HG03108 (cell line): ENCODE results near the gene GSTM5.
"Not testable (repeated sequence)": the region's sequence is repeated elsewhere in the genome, so short reads cannot be mapped to it uniquely, and the experiment has no call there.

Source experiments
- ATAC-seq: cut with Tn5 transposase; IDR thresholded peaks from one replicate; pipeline ENCODE4 v1.9.1; 2021; ENCODE audit warnings: moderate library complexity; ENCODE audit not compliant: unreplicated experiment

The GSTM5 gene

DNA sequence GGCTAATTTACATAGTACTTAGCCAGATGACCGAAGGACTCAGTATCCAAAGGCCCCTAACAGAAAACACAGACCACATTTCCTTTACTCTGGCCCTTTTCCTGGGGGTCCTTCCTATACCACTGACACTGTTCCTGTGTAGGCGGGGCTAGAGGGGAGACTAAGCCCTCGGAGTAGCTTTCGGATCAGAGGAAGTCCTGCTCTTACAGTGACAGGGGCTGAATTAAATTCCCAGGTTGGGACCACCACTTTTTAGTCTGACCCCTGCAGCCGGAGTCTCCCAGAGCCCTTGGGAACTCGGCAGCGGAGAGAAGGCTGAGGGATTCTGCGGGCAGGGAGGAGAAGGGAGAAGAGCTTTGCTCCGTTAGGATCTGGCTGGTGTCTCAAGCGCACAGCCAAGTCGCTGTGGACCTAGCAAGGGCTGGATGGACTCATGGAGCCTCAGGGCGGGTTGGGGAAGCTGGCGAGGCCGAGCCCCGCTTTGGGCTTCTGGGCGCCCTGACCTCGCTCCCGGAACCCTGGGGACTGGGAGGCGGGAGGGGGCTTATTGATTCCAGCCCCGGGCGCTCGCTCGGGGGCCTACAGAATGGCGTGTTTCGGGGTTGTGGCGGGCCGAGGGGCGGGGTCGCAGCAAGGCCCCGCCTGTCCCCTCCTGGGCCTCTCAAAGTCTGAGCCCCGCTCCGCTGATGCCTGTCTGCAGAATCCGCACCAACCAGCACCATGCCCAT is at the start of gene GSTM5:
TSS of gene GSTM5 (plus strand) at position 659 of the 728 bp plus-strand sequence. CDS start at position 721, 62 bp downstream.
- not testable (repeated sequence) for ATAC-seq

DNA sequence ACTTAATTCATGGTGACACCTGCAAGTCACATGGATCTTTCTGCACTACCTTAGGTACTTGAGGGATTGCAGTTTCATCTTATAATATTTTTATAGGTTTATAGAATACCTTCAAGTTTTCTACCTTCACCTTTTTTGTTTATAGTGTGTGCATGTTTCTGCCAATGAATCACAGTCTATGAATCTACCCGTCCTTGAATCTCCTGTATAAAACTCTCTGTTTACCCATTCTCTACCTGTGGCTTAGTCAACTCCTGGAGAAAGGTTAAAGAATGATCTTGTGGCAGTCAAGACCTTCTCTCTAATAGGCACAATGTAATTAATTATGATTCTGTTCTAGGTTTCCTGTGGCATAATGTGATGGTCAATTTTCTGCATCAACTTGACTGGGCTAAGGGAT is 47.4 kb upstream of the GSTM5 start:
- no peak for ATAC-seq

DNA sequence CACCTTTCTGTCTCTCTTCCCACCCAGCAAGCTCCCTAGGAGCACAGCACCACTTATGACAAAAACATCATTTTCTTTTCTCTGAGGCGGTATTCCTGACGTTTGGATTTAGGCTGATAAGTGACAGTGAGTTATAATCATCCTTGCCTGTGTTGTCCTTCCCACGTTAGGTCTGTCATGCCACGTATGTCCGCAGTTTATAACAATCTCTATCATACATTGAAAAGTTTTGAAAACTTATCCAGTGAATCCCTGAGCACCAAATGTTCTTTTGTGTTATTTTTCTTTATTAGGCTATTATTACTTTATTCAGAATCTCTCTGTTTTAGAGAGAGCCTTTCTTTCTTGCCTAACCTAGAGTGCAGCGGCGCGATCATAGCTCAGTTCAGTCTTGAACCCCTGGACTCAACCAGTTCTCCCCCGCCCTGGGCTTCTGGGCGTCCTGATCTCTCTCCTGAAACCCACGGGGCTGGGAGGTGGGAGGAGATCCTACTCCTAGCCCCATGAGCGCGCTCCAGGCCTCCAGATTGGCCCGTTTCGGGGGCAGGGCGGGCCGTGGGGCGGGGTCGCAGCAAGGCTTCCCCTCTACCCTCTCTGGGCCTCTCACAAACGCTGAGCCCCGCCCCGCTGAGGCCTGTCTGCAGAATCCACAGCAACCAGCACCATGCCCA is 44.5 kb upstream of the GSTM5 start, which contains the start of gene GSTM2:
TSS of gene GSTM2 (plus strand) at position 606 of the 671 bp plus-strand sequence. CDS start at position 665, 59 bp downstream.
- peak; percentile 92 for ATAC-seq

DNA sequence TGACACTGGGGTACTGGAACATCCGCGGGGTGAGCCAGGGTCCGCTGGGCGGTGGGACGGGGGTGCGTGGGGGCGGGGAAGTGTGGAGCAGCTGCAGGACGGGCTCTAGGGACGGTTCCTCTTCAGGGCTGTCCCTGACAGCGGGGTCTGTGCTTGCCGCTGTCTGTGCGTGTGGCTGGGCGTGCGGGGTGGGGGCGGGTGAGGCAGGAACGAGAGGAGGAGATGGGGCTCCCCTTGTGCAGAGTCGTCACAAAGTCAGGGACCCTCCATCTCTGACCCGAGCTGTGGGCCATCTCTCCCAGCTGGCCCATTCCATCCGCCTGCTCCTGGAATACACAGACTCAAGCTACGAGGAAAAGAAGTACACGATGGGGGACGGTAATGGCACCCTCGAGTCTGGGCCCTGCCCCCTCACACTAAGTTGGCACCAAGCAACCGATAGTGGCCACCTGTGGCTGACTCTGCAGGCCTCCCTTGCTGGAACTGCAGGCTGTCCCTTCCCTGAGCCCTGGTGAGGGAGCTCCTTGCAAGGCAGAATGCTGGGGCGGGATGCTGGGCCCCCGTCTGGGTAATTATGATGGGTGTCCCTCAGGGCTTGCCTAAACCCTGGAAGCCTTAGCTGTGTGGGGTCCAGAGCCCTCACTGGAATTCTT is 43.8 kb upstream of the GSTM5 start:
- ATAC-seq = no peak

DNA sequence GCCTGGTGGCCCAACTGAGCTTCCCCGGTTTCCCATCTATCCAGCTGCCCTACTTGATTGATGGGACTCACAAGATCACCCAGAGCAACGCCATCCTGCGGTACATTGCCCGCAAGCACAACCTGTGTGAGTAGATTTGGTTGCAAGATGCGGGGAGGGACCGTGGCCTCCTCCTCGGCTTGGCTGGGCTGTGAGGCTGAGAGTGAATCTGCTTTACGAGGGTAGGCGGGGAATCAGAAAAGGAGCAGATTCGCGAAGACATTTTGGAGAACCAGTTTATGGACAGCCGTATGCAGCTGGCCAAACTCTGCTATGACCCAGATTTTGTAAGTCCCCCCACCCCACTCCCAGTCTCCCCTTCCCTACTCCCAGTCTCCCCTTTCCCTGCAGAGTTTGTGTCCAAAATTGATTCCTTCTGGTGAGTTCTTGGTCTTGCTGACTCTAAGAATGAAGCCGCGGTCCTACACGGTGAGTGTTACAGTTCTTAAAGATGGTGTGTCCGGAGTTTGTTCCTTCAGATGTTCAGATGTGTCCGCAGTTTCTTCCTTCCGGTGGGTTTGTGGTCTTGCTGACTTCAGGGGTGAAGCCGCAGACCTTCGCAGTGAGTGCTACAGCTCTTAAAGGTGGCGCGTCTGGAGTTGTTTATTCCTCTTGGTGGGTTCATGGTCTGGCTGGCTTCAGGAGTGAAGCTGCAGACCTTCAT is 42.7 kb upstream of the GSTM5 start:
- no peak for ATAC-seq

DNA sequence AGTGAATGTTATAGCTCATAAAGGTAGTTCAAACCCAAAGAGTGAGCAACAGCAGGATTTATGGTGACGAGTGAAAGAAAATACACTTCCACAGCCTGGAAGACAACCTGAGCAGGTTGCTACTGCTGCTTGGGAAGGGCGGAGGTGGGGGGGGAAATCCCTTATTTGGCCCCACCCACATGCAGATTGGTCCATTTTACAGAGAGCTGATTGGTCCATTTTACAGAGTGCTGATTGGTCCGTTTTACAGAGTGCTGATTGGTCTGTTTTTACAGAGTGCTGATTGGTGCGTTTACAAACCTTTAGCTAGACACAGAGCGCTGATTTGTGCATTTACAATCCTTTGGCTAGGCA is 42.1 kb upstream of the GSTM5 start:
- ATAC-seq = not testable (repeated sequence)

DNA sequence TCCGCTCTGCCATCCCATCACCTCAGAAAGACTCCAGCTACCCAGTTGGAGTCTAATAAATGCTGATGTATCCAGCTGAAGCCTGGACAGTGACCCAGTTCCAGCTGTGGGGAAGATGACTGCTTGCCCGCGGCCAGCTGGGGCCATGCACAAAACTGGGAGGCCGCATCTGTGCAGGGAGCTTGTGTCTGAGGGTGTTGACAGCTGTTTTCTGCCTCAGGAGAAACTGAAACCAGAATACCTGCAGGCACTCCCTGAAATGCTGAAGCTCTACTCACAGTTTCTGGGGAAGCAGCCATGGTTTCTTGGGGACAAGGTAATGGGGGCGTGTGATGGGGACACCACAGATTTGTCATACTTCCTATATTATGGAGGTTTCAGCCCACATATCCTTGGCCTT is 41.0 kb upstream of the GSTM5 start:
- ATAC-seq = no peak

DNA sequence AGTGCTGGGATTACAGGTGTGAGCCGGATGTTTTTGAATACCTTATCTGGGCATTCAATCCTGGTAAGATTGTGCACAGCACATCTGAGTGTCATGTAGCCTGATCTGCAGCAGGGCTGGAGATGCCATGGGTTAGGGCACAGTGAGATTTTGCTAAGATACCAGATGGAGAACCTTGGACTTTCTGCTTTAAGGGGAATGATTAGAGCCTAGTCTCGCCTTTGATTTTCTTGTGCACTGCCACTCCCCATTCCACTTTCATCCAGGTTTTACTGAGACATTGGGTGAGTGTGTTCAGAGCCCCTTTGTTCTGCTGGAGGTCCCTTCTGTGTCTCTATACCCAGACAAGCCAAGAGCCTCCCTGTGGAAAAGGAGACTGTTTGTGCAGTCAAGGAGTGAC is 38.2 kb upstream of the GSTM5 start:
- not testable (repeated sequence) for ATAC-seq

DNA sequence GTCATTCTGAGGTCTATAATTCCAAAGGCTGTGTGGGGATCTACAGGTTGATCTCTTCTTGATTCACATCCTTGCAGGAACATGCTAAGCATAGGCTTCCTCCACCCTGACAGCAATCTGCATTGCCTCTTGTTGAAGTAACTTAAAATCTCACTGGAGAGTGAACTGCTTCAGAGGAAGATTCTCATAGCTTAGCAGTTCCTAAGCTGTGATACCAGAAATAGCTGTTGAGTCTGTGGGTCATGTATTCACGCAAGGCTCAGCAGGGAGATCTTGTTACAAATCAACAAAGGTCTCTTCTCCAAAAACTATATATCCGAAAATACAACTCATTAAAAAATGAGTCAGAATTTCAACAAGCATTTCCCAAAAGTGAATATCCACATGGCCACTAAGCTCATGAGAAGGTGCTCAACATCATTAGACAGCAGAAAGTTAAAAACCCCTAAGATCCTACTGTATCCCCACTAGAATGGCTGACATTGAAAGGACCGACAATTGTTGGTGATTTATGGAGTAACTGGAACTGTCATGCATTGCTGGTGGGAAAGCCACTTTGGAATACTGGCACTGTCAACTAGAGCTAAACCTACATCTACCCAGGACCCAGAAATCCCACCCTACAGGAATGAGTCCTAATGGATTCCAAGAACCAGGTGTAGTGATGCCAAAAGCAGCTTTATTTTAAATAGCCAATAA is 35.2 kb upstream of the GSTM5 start:
- not testable (repeated sequence) for ATAC-seq

DNA sequence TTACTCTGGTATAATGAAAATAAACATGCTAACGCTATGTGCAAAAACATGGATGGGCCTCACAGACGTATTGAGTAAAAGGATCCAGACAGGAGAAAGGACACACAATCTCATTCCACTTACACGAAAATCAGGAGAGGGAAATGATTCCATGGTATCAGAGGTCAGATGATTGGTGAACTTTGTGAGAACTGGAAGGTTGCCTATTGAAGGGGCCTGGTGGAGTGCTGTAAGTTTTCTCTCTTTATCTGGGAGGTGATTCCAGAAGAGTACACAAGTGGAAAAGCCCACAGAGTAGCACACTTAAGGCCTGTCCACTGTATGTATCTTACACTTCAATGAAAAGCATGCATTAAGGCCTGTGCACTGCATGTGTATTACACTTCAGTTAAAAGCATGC is 34.6 kb upstream of the GSTM5 start:
- ATAC-seq = no peak

DNA sequence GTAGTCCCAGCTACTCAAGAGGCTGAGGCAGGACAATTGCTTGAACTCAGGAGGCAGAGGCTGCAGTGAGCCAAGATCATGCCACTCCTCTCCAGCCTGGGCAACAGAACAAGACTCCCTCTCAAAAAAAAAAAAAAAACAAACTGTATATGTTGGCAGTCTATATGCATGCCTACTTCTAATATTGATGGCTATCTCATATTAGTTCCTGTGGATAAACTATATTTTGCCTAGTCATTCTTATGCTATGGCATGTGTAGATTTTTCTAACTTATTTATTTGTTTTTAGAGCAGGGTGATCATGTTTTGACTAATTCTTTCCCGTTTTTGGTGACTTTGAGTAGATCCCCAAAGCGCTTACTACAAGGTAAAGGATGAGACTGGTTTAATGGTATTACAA is 33.4 kb upstream of the GSTM5 start:
- not testable (repeated sequence) for ATAC-seq

DNA sequence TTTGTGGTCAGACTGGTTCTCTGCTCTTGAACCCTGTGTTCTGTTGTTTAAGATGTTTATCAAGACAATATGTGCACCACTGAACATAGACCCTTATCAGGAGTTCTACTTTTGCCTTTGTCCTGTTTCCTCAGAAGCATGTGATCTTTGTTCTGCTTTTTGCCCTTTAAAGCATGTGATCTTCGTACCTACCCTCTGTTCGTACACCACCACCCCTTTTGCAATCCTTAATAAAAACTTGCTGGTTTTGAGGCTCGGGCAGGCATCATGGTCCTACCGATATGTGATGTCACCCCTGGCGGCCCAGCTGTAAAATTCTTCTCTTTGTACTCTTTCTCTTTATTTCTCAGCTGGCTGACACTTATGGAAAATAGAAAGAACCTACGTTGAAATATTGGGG is 27.3 kb upstream of the GSTM5 start:
- not testable (repeated sequence) for ATAC-seq

DNA sequence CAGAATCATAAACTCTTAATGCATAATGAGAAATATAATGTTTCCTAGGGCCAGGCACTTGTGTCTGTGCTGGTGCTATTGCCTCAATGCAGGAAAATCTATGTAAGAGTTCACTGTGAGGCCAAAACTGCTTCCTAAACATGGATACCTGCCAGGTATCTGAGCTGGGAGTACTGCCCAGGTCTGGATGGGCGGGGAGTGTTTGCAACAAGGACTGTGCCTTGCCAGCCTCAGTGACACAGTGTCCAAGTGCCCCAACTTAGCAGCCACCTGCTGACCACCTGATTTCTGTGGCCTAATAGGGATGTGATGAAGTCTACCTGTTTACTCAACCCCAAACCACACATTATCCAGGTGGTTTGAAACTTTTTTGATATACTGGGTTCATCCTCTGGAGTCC is 26.7 kb upstream of the GSTM5 start:
- not testable (repeated sequence) for ATAC-seq

DNA sequence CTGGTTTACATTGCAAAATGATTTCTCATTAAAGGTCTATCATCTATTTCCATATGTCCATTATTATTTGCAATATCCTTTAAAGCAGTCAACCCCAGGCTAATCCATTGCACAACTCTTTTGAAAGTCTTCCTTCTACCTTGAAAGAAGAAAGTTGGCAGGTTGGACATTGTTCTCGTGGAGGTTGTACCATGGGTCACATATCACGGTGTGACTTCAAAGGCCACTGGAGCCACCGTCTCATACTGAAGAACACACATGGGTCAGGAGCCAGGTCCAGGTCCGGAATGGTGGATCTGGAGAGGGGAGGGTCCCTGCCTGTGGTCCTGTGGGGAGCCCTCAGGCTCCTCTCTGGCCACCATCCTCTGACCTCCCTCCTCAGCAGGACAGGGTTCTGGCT is 26.2 kb upstream of the GSTM5 start:
- not testable (repeated sequence) for ATAC-seq

DNA sequence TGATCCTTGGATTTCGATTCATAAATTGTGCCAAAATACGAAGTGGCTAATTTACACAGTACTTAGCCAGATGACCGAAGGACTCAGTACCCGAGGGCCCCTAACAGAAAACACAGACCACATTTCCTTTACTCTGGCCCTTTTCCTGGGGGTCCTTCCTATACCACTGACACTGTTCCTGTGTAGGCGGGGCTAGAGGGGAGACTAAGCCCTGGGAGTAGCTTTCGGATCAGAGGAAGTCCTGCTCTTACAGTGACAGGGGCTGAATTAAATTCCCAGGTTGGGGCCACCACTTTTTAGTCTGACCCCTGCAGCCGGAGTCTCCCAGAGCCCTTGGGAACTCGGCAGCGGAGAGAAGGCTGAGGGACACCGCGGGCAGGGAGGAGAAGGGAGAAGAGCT is 24.9 kb upstream of the GSTM5 start:
- ATAC-seq = not testable (repeated sequence)

DNA sequence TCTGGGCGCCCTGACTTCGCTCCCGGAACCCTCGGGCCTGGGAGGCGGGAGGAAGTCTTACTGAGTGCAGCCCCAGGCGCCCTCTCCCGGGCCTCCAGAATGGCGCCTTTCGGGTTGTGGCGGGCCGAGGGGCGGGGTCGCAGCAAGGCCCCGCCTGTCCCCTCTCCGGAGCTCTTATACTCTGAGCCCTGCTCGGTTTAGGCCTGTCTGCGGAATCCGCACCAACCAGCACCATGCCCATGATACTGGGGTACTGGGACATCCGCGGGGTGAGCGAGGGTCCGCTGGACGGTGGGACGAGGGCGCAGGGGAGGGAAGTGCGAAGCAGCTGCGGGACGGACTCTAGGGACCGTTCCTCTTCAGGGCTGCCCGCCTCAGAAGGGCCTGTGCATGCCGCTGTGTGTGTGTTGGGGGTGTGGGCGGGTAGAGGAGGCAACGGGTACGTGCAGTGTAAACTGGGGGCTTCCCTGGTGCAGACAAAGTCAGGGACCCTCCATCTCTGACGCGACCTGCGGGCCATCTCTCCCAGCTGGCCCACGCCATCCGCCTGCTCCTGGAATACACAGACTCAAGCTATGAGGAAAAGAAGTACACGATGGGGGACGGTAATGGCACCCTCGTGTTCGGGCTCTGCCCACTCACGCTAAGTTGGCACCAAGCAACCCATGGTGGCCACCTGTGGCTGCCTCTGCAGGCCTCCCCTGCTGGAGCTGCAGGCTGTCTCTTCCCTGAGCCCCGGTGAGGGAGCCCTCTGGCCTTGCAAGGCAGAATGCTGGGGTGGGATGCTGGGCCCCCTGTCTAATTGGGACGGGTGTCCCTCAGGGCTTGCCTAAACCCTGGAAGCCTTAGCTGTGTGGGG is 24.2 kb upstream of the GSTM5 start, which contains the start of gene GSTM1:
TSS of gene GSTM1 (plus strand) at position 177 of the 859 bp plus-strand sequence. CDS start at position 234, 57 bp downstream.
- ATAC-seq = peak; percentile 92

DNA sequence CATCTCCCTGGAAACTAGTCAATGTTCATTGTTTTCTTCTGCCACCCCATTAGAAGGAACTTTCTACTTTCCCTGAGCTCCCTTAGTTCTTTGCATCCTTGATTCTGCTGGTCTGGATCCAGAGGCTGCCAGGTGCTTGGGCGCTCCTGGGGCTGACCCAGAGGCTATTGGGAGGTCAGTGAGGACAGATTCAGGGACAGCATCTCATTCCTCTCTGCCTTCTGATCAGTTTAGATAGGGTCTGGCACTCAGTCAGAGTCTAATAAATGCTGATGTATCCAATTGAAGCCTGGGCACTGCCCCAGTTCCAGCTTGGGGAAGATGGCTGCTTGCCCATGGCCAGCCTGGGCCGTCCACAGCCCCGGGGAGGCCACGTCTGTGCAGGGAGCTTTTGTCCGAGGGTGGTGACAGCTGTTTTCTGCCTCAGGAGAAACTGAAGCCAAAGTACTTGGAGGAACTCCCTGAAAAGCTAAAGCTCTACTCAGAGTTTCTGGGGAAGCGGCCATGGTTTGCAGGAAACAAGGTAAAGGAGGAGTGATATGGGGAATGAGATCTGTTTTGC is 22.1 kb upstream of the GSTM5 start:
- no peak for ATAC-seq

DNA sequence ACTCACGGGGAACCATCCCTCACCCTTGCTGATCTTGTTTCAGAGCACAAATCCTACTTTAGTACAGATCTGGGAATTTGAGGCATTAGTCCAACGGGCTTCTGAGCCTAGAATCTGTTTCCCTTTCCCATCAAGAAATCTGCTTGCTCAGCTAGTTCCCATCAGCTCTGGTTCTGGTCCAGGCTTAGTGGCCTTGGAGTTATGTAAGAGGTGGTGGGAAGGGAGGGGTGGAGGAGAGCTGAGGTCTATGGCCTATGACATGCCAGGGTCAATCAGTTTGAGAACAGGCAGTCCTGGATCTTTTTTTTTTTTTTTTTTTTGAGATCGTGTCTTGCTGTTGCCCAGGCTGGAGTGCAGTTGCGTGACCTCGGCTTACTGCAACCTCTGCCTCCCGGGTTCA is 20.3 kb upstream of the GSTM5 start:
- no peak for ATAC-seq

DNA sequence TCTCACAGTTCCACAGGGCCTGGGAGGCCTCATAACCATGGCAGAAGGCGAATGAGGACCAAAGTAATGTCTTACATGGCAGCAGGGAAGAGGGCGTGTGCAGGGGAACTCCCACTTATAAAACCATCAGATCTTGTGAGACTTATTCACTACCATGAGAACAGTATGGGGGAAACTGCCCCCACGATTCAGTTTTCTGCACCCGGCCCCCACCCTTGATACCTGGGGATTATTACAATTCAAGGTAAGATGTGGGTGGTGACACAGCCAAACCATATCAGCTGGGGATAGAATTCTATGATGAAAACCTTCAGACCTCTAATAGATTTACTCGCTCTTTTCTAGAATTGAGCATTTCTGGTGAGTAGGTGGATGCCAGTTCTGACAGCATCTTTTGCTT is 17.7 kb upstream of the GSTM5 start:
- not testable (repeated sequence) for ATAC-seq
